ENCODE measurements around the gene GYPC.

Gene GYPC

GRCh38 chr2:126657148-126657635, 1.2 kb downstream of the GYPC start:
- peak; percentile 71 for DNase-seq (ENCODE audit: extremely low read depth, low read depth)

GRCh38 chr2:126657636-126658318, 1.8 kb downstream of the GYPC start:
- DNase-seq (ENCODE audit: extremely low read depth, low read depth), result peak; percentile 96
- TF ChIP-seq CTCF (IDR thresholded peaks at IDR 0.05; ENCODE audit: low read depth, low read length), result no peak

More at GRCh38 chr2:126657148-126657635, 1.2 kb downstream of the GYPC start:
- TF ChIP-seq CTCF (IDR thresholded peaks at IDR 0.05; ENCODE audit: low read depth, low read length), result no peak

GRCh38 chr2:126658319-126658904, 2.5 kb downstream of the GYPC start:
- no peak for DNase-seq (ENCODE audit: extremely low read depth, low read depth)
- TF ChIP-seq CTCF (IDR thresholded peaks at IDR 0.05; ENCODE audit: low read depth, low read length), result no peak

GRCh38 chr2:126658905-126659561, 3.1 kb downstream of the GYPC start:
- no peak for TF ChIP-seq CTCF (IDR thresholded peaks at IDR 0.05; ENCODE audit: low read depth, low read length)
- no peak for DNase-seq (ENCODE audit: extremely low read depth, low read depth)

- no peak for DNase-seq (ENCODE audit: extremely low read depth, low read depth)
- no peak for TF ChIP-seq CTCF (IDR thresholded peaks at IDR 0.05; ENCODE audit: low read depth, low read length)
Measured at GRCh38 chr2:126659562-126660467, 3.9 kb downstream of the GYPC start.

- no peak for TF ChIP-seq CTCF (IDR thresholded peaks at IDR 0.05; ENCODE audit: low read depth, low read length)
- no peak for DNase-seq (ENCODE audit: extremely low read depth, low read depth)
Measured at GRCh38 chr2:126660971-126661370, 5.0 kb downstream of the GYPC start.
